Astrocyte (in vitro differentiated cells and primary cell): ENCODE results near the gene EXOC4.

Source experiments
- CTCF ChIP-seq: IDR thresholded peaks from 2 replicates; pipeline ENCODE4 v1.5.1; 2011; ENCODE audit warnings: low read depth, mild to moderate bottlenecking, inconsistent platforms, low read length, moderate library complexity; ENCODE audit not compliant: insufficient read depth
- EZH2 ChIP-seq: IDR thresholded peaks from 2 replicates; pipeline ENCODE4 v1.6.1; 2012; ENCODE audit warnings: mild to moderate bottlenecking, low read length, inconsistent platforms; ENCODE audit not compliant: insufficient read depth

- TF ChIP-seq CTCF, result no peak
- TF ChIP-seq EZH2, result no peak
Observed at GRCh38 chr7:133839121-133839520, 586.2 kb downstream of the EXOC4 start.
